ENCODE measurements around the gene FAM228B.
"Not testable (repeated sequence)": the region's sequence is repeated elsewhere in the genome, so short reads cannot be mapped to it uniquely, and the experiment has no call there.

FAM228B gene

GRCh38 chr2:24123195-24123921 is at the start of gene FAM228B, which contains the start of gene PFN4:
Gene FAM228B, plus strand, starts transcription at chr2:24123469. Its CDS starts 893 bp downstream, at chr2:24124362.
Gene PFN4, minus strand, starts transcription at chr2:24123334. Its CDS starts 799 bp downstream, at chr2:24122535.
- DNase-seq (ENCODE audit: low read depth, low spot score) = no peak

- DNase-seq (ENCODE audit: low read depth, low spot score) = no peak
Observed at GRCh38 chr2:24073816-24074215, 49.5 kb upstream of the FAM228B start.

GRCh38 chr2:24075259-24075658 is 48.0 kb upstream of the FAM228B start:
- DNase-seq (ENCODE audit: low read depth, low spot score) = no peak

GRCh38 chr2:24075915-24076848 is 47.1 kb upstream of the FAM228B start, which contains the start of gene SF3B6:
Gene SF3B6, minus strand, starts transcription at chr2:24076326. Its CDS starts 97 bp downstream, at chr2:24076229.
- peak; percentile 99 for DNase-seq (ENCODE audit: low read depth, low spot score)

- no peak for DNase-seq (ENCODE audit: low read depth, low spot score)
Observed at GRCh38 chr2:24076849-24077534, 46.3 kb upstream of the FAM228B start.

GRCh38 chr2:24077535-24077877 is 45.8 kb upstream of the FAM228B start:
- DNase-seq (ENCODE audit: low read depth, low spot score) = no peak

- no peak for DNase-seq (ENCODE audit: low read depth, low spot score)
Observed at GRCh38 chr2:24077879-24078278, 45.4 kb upstream of the FAM228B start.

- no peak for DNase-seq (ENCODE audit: low read depth, low spot score)
Observed at GRCh38 chr2:24080701-24081100, 42.6 kb upstream of the FAM228B start.

- DNase-seq (ENCODE audit: low read depth, low spot score) = no peak
Observed at GRCh38 chr2:24082787-24083566, 40.3 kb upstream of the FAM228B start.

- DNase-seq (ENCODE audit: low read depth, low spot score) = no peak
Observed at GRCh38 chr2:24083567-24084385, 39.5 kb upstream of the FAM228B start.

GRCh38 chr2:24084386-24085199 is 38.7 kb upstream of the FAM228B start, which contains the start of gene TP53I3:
Gene TP53I3, minus strand, starts transcription at chr2:24084834. Its CDS starts 508 bp downstream, at chr2:24084326.
- DNase-seq (ENCODE audit: low read depth, low spot score) = peak; percentile 58

GRCh38 chr2:24085200-24085489 is 38.1 kb upstream of the FAM228B start:
- DNase-seq (ENCODE audit: low read depth, low spot score) = no peak

- no peak for DNase-seq (ENCODE audit: low read depth, low spot score)
Observed at GRCh38 chr2:24086241-24086640, 37.0 kb upstream of the FAM228B start.

GRCh38 chr2:24087032-24087431 is 36.2 kb upstream of the FAM228B start:
- no peak for DNase-seq (ENCODE audit: low read depth, low spot score)

- no peak for DNase-seq (ENCODE audit: low read depth, low spot score)
Observed at GRCh38 chr2:24088821-24089359, 34.4 kb upstream of the FAM228B start.

- not testable (repeated sequence) for DNase-seq (ENCODE audit: low read depth, low spot score)
Observed at GRCh38 chr2:24093270-24093669, 30.0 kb upstream of the FAM228B start.

- DNase-seq (ENCODE audit: low read depth, low spot score) = not testable (repeated sequence)
Observed at GRCh38 chr2:24095171-24095677, 28.0 kb upstream of the FAM228B start.

GRCh38 chr2:24100732-24101131 is 22.5 kb upstream of the FAM228B start:
- not testable (repeated sequence) for DNase-seq (ENCODE audit: low read depth, low spot score)

- DNase-seq (ENCODE audit: low read depth, low spot score) = no peak
Observed at GRCh38 chr2:24101992-24102391, 21.3 kb upstream of the FAM228B start.
